ENCODE data around the gene DPY19L3. TPM values are rescaled to one million over a fixed set of nuclear protein-coding genes. Genes with fewer than 3 reads are reported as not detected.
"Not testable (repeated sequence)": the region's sequence is repeated elsewhere in the genome, so short reads cannot be mapped to it uniquely, and the experiment has no call there.

Gene DPY19L3
- total RNA-seq, 1 donor: 30.0 TPM

DNA sequence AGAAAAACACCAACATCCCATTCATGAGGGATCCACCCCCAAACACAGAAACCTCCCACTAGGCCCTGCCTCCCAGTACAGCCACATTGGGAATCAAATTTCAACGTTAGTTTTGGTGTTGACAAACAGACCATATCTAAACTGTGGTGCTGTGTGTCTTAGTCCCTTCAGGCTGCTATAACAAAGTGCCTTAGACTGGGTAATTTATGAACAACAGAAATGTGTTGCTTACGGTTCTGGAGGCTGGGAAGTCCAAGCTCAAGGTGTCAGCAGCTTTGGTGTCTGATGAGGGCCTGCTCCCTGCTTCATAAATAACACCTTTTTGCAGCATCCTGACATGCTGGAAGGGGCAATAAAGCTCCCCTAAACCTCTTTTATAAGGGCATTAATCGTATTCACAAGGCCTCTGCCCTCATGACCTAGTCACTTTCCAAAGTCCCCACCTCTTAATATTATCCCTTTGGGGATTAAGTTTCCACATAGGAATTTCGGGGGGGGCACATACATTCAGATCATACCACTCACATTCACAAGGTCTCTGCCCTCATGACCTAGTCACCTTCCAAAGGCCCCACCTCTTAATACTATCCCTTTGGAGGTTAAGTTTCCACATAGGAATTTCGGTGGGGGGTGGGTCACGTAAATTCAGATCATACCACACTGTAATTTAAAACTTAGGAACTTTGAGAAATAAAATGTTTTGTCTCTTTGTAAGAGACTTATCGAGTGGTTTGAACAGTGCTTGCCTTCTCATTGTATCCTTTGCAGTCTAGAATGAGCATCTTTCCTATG, 32.6 kb upstream of the DPY19L3 start:
- TF ChIP-seq, protein P1, sequence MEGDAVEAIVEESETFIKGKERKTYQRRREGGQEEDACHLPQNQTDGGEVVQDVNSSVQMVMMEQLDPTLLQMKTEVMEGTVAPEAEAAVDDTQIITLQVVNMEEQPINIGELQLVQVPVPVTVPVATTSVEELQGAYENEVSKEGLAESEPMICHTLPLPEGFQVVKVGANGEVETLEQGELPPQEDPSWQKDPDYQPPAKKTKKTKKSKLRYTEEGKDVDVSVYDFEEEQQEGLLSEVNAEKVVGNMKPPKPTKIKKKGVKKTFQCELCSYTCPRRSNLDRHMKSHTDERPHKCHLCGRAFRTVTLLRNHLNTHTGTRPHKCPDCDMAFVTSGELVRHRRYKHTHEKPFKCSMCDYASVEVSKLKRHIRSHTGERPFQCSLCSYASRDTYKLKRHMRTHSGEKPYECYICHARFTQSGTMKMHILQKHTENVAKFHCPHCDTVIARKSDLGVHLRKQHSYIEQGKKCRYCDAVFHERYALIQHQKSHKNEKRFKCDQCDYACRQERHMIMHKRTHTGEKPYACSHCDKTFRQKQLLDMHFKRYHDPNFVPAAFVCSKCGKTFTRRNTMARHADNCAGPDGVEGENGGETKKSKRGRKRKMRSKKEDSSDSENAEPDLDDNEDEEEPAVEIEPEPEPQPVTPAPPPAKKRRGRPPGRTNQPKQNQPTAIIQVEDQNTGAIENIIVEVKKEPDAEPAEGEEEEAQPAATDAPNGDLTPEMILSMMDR (IDR thresholded peaks at IDR 0.05; ENCODE audit: extremely low read depth, low read depth, low read length): no peak
- H3K4me3 ChIP-seq (ENCODE audit: insufficient read depth, low read length): peak overlapping the region; percentile 30
- H3K9me3 ChIP-seq (ENCODE audit: low read depth, low read length): no peaks in the 10 kb centered on the region
- H3K4me1 ChIP-seq (ENCODE audit: insufficient read depth, low read length): peaks cover 24% of the 10 kb centered on the region
- no peak overlapping the region for H2AFZ ChIP-seq (ENCODE audit: low read length)
- H4K20me1 ChIP-seq (ENCODE audit: insufficient read depth, low read length): peaks cover 19% of the 10 kb centered on the region
- no peak for DNase-seq (ENCODE audit: insufficient read length, low spot score, missing footprints)
- no peaks in the 10 kb centered on the region for H3K27me3 ChIP-seq (ENCODE audit: insufficient read depth, low read length)
- H3K36me3 ChIP-seq (ENCODE audit: insufficient read depth, low read length): peaks cover 36% of the 10 kb centered on the region
- peak overlapping the region; percentile 79 for H3K4me2 ChIP-seq (ENCODE audit: insufficient read depth, low read length)
- H3K27ac ChIP-seq (ENCODE audit: low read depth, low read length): peak overlapping the region; percentile 73
- peaks cover 45% of the 10 kb centered on the region for H3K79me2 ChIP-seq (ENCODE audit: insufficient read depth, low read length)

DNA sequence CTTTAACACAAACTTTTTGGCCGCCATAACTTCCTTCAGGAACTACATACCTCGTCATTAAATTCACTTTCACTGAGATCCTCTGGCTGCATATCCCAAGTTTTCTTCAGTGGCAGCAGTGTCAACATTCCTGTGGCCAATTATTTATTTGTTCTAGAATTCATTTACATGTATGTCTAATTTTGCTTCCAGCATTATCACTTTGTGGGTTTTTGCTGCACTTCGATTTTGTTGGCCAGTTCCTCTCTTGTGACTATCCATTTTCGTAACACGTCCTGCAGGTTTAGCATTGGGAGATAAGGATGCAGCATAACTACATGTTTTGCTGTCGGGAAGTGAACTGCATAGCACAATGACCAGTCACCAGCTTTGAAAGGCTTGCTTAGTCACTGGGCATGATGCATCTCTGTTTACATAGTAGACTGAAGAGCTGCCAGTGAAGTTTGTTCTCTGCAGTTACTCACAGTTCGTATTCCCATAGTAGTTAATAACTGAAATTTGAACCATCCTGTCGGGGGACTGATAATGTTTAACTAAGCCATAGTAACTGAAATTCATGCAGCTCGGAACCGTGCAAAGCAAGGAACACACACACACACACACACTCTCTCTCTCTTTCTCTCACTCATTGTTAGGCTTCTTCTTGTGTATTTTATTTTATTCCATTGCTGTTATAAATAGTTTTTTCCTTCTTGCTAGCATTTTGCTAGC, 31.8 kb upstream of the DPY19L3 start:
- Histone ChIP-seq H3K36me3 (ENCODE audit: insufficient read depth, low read length) (peaks cover 40% of the 10 kb centered on the region), H3K79me2 (ENCODE audit: insufficient read depth, low read length) (peaks cover 40% of the 10 kb centered on the region), H2AFZ (ENCODE audit: low read length) (no peak overlapping the region), H3K9me3 (ENCODE audit: low read depth, low read length) (no peaks in the 10 kb centered on the region), H3K4me2 (ENCODE audit: insufficient read depth, low read length) (peak overlapping the region; percentile 79), H3K27ac (ENCODE audit: low read depth, low read length) (peak overlapping the region; percentile 80), H3K4me3 (ENCODE audit: insufficient read depth, low read length) (peak overlapping the region; percentile 30), H3K4me1 (ENCODE audit: insufficient read depth, low read length) (peaks cover 20% of the 10 kb centered on the region), H3K27me3 (ENCODE audit: insufficient read depth, low read length) (no peaks in the 10 kb centered on the region), H4K20me1 (ENCODE audit: insufficient read depth, low read length) (peaks cover 14% of the 10 kb centered on the region)
- peak; percentile 65 for DNase-seq (ENCODE audit: insufficient read length, low spot score, missing footprints)
- TF ChIP-seq, protein P1 (IDR thresholded peaks at IDR 0.05; ENCODE audit: extremely low read depth, low read depth, low read length): no peak

DNA sequence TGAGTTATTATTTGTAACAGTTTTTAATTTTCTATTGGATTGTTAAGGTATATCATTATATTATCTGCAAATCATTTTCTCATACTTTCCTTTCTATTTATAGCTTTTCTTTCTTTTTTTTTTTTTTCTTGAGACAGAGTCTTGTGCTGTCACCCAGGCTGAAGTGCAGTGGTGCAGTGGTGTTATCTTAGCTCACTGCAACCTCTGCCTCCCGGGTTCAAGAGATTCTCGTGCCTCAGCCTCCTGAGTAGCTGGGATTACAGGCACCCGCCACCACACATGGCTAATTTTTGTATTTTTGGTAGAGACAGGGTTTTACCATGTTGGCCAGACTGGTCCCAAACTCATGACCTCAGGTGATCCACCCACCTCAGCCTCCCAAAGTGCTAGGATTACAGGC, 31.2 kb upstream of the DPY19L3 start:
- Histone ChIP-seq H3K4me1 (ENCODE audit: insufficient read depth, low read length) (peaks cover 20% of the 10 kb centered on the region), H3K4me2 (ENCODE audit: insufficient read depth, low read length) (peak overlapping the region; percentile 79), H3K79me2 (ENCODE audit: insufficient read depth, low read length) (peaks cover 36% of the 10 kb centered on the region), H3K27ac (ENCODE audit: low read depth, low read length) (peak overlapping the region; percentile 80), H3K36me3 (ENCODE audit: insufficient read depth, low read length) (peaks cover 36% of the 10 kb centered on the region)
- not testable (repeated sequence) for DNase-seq (ENCODE audit: insufficient read length, low spot score, missing footprints); H2AFZ ChIP-seq (ENCODE audit: low read length); H3K9me3 ChIP-seq (ENCODE audit: low read depth, low read length); H4K20me1 ChIP-seq (ENCODE audit: insufficient read depth, low read length); H3K27me3 ChIP-seq (ENCODE audit: insufficient read depth, low read length); H3K4me3 ChIP-seq (ENCODE audit: insufficient read depth, low read length)

DNA sequence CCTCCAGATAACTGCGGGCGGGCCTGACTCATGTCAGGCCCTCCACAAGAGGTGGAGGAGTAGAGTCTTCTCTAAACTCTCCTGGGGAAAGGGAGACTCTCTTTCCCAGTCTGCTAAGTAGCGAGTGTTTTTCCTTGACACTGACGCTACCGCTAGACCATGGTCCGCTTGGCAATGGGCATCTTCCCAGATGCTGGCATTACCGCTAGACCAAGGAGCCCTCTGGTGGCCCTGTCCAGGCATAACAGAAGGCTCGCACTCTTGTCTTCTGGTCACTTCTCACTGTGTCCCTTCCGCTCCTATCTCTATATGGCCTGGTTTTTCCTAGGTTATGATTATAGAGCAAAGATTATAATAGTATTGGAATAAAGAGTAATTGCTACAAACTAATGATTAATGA, 28.5 kb upstream of the DPY19L3 start:
- not testable (repeated sequence) for H2AFZ ChIP-seq (ENCODE audit: low read length); H3K4me3 ChIP-seq (ENCODE audit: insufficient read depth, low read length); H3K27ac ChIP-seq (ENCODE audit: low read depth, low read length); H4K20me1 ChIP-seq (ENCODE audit: insufficient read depth, low read length); H3K9me3 ChIP-seq (ENCODE audit: low read depth, low read length); DNase-seq (ENCODE audit: insufficient read length, low spot score, missing footprints); H3K4me2 ChIP-seq (ENCODE audit: insufficient read depth, low read length); H3K27me3 ChIP-seq (ENCODE audit: insufficient read depth, low read length)
- Histone ChIP-seq H3K4me1 (ENCODE audit: insufficient read depth, low read length) (peaks cover 20% of the 10 kb centered on the region), H3K79me2 (ENCODE audit: insufficient read depth, low read length) (peaks cover 19% of the 10 kb centered on the region), H3K36me3 (ENCODE audit: insufficient read depth, low read length) (peaks cover 28% of the 10 kb centered on the region)
- TF ChIP-seq, protein P1 (IDR thresholded peaks at IDR 0.05; ENCODE audit: extremely low read depth, low read depth, low read length): peak; percentile 33
